GM21390 (cell line): ENCODE data around the gene NTSR2.

ENCODE experiments used
- ATAC-seq: cut with Tn5 transposase; IDR thresholded peaks from one replicate; pipeline ENCODE4 v1.9.1; 2021; ENCODE audit not compliant: unreplicated experiment

Gene NTSR2, protein sequence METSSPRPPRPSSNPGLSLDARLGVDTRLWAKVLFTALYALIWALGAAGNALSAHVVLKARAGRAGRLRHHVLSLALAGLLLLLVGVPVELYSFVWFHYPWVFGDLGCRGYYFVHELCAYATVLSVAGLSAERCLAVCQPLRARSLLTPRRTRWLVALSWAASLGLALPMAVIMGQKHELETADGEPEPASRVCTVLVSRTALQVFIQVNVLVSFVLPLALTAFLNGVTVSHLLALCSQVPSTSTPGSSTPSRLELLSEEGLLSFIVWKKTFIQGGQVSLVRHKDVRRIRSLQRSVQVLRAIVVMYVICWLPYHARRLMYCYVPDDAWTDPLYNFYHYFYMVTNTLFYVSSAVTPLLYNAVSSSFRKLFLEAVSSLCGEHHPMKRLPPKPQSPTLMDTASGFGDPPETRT

DNA sequence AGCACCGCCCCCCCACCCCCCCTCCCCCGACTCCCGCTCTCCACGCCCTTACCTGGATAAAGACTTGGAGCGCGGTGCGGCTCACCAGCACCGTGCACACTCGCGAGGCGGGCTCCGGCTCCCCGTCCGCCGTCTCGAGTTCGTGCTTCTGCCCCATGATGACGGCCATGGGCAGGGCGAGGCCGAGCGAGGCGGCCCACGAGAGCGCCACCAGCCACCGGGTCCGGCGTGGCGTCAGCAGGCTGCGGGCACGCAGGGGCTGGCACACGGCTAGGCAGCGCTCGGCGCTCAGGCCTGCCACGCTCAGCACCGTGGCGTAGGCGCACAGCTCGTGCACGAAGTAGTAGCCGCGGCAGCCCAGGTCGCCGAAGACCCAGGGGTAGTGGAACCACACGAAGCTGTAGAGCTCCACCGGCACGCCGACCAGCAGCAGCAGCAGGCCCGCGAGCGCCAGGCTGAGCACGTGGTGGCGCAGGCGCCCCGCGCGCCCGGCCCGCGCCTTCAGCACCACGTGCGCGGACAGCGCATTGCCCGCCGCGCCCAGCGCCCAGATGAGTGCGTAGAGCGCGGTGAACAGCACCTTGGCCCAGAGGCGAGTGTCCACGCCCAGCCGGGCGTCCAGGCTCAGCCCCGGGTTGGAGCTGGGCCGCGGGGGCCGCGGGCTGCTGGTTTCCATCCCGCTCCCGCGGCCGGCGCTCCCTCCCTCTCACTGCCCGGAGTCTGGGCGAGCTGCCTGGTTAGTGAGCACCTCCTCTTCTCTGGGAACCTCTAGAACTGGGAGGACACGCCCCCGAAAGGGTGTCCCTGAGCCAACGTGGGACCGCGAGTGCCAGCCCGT, at the start of gene NTSR2:
Gene NTSR2, minus strand, starts transcription at position 742 of the 838 bp plus-strand sequence. Its CDS starts 66 bp downstream, at position 676.
- no peak for ATAC-seq

DNA sequence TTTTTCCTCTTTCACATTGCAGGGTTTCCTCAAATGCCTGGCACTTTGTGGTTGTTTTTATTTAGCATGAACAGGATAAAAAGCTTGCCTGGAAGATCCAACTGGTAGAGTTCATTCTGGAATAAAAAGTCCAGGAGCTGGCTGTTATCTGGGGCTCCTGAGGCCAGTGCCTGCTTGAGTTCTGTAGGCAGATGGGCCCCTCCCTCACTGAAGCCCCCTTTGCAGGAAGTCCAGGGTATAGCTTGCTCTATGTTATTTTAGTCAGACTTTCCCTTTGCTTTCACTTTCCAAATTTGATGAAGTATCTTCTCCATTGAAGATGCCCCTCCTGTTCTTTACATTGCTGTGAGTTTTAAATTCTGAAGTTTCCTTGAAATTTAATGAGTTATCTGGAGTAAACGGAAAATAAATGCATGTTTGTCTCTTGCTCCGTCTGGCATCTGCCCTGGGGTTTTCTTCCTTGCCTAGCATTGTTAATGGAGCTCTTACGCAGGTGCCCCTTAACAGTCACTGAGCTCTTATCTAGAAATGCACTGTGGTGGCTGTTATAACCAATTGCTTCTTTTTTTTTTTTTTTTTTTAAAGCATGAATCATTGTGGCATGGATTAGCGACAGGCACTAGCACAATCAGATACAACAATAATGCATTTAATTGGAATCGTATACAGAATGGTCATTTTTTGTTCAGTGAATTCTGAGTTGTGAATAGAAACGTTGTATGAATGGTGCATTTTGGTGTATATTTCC, 49.4 kb upstream of the NTSR2 start:
- no peak for ATAC-seq

DNA sequence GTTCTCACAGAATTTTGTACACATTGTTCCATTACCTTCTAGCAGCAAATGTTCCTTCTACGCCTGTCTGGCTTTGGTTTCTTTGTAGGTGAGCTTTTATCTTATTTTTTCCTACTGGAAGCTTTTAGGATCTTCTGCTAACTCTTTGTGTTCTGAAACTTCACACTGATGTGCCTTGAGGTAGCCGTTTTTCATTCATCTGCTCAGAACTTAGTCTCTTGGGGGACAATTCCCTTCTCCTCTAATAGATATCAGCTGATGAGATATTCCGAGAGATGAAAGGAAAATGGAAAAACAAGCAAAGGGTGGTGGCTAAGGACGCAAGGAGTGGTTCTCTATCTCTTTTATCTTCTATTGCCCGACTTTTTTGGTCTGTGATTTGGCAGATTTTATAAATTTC, 48.6 kb upstream of the NTSR2 start:
- no peak for ATAC-seq

GRCh38 chr2:11717623-11718022, 47.6 kb upstream of the NTSR2 start:
- ATAC-seq: no peak

DNA sequence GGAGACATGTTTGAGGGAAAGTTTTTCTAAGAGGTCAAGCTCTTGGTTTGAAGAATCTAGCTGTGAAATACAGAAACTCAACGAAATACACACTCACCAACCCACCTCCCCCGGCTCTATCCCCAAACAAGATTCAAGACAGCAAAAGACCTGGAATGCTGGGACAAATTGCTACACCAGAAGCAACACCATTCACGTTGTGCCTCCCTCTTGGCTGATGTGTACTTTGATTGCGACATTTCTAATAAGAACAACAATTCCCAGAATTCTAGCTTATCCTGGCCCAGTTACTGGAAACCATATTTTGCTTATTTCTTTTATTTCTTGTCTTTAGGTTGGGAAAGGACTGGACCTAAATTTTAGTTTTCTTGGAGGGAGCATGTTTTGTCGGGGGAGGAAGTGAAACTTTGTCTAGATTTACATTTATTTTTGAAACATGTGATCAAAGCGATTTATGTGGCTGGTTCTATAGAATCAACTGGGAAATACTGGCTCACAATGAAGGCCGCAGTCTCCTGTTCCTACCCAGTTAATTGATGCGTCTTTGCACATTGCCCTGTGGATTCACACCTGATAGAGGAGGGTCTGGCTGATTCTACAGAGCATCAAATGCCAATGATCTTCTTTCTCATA, 46.8 kb upstream of the NTSR2 start:
- ATAC-seq: no peak

- no peak for ATAC-seq
Observed at GRCh38 chr2:11715987-11716652, 46.1 kb upstream of the NTSR2 start.

DNA sequence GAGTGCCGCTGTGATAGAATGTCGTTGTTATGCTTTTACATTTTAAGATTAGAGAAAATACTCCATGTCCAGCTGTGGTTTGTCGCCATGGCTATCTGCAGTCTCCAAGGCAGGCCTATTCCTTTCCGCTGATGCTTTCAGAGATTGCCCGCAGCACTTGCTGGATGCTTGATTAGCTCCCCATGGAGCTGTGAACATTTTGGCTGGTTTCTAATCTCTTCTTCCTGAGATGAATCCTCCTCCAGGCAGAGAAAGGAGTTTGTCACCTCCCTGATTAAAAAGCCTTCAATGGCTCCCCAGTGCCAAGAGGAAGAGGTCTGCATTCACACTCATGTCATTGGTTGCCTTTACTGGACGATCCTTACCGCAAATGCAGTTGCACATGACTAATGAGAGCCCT, 43.8 kb upstream of the NTSR2 start:
- ATAC-seq: no peak

GRCh38 chr2:11712866-11713265, 42.9 kb upstream of the NTSR2 start:
- no peak for ATAC-seq

DNA sequence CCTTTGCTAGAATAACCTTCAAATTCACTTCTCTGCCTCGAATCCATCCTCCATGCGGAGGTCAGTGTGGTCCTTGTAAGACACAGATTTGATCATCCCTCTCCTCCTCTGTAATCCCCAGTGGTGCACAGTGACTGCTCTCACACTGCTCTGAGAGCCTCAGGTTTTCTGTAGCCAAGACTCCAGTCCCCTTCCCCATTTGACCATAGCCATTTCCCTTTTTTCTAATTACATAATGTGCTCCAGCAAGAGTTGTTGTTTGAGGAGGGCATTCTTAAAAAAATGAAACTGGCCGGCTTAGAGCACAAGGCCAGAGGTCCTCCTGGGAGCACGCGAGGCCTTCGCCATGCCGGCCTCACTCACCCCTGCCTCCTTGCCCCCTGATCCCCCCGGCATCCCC, 41.8 kb upstream of the NTSR2 start:
- no peak for ATAC-seq

- no peak for ATAC-seq
Observed at GRCh38 chr2:11711354-11711716, 41.3 kb upstream of the NTSR2 start.

DNA sequence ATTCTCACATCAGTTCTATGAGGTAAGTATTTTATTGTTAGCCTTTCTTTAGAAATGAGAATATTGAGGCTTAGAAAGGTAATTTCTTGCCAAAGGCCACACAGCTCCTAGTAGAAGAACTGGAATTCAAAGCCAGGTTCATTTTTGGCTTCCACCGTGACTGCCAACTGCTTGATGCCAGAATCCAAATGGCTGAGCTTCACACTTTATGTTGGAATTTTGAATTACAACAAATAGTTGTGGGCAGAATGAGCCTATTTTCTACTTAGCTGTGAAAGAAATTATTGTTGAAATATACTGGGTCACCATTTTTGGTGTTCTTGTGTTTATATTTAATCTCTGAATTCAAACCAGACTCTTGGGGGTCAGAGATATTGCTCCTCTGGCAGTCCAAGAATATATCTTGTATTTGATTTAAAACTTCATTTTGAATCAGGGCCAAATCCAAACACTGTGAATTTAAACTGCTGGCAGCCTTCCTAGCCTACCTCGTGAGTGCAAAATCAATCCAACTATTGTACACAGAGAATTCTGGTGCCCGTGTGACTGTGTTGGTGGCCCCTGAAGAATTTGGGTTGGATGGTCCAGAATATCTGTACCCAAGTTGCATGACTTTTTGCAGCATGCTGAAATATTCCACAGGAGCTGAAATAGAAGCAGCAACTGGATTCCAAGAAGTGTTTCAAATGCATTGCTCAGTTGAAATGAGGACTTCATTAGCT, 40.8 kb upstream of the NTSR2 start:
- no peak for ATAC-seq

- ATAC-seq: no peak
Observed at GRCh38 chr2:11710210-11710609, 40.2 kb upstream of the NTSR2 start.

GRCh38 chr2:11709293-11709692, 39.3 kb upstream of the NTSR2 start:
- no peak for ATAC-seq

DNA sequence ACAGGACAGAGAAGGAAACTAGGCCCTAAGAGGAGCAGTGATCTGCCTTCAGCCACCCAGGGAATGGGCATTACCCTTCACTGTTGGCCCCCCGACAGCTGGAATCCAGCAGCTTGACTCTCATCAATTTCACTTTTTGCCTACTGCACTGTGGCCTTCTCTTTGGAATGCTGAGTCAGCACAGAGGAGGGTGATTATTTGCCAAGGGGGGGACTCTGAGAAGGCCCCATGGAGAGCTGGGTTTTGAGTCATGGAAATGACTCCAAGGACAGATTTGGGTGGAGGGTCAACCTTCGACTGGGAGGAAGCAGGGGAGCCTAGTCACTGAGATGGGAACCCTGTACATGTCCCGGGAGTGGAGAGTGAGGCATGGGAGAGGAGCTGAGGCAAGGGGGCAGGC, 38.1 kb upstream of the NTSR2 start:
- no peak for ATAC-seq

GRCh38 chr2:11705711-11706110, 35.7 kb upstream of the NTSR2 start:
- no peak for ATAC-seq

DNA sequence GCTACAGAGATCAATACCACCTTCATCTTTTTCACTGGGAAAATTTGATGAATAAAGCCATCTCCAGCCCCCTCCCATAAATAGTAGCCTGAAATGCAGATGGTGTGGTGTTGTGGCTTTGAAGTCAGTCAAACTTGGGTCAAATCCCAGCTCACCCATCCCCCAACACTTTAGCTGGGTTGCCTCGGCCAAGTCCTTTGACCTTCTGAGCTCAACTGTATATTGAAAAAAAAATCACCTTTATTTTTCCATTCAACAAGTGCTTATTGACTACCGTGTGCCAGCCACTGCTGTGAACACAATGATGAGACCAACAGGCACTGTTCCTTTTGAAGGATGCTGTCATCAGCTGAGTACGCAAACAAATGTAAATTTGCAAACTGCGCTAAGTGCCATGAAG, 35.1 kb upstream of the NTSR2 start:
- ATAC-seq: no peak

GRCh38 chr2:11703700-11704099, 33.7 kb upstream of the NTSR2 start:
- ATAC-seq: no peak

GRCh38 chr2:11702946-11703345, 33.0 kb upstream of the NTSR2 start:
- no peak for ATAC-seq

DNA sequence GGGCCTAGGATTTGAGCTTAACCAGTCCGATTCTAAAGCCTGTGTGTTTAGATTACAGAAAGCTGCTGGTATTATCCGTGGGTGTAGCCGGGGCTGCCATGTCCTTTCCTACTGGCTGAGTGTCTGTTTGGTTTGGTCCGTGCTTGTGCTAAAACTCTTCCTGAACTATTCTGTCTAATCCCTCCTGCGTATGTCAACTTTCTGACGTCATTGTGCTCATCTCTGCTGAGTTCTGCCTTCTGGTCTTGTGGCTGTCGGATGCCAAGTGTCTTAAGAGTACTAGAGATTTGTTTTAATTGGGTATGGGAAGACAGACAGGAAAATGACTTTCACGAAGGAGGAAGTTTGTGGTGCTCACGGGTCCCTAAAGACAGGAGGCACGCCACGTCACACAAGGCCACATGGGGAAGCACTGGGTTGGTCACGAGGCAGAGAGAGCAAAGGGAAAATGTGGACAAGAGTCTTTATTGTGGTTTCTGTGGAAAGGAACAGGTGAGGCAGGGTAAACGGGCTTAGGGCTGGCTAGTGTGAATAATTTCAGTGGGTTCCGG, 31.8 kb upstream of the NTSR2 start:
- no peak for ATAC-seq

DNA sequence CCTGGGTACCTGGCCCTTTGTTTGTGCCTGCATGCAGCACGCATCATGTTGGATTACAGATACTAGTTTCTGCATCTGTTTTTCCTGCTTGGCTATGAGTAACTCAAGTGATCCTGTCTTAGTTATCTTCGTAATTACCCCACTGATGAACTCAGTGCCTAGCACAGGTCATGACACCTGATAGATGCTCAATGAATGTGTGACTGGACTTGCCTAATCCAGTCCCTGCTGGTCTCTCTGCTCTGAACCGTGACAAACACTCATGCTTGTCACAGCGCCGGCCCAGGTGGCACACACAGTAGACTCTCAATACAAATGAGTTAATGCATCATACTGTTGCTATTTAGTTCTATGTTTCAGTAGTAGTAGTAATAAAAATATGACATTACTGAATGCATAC, 31.2 kb upstream of the NTSR2 start:
- no peak for ATAC-seq
